ENCODE data around the gene PARD3B. TPM values are rescaled to one million over a fixed set of nuclear protein-coding genes. Genes with fewer than 3 reads are reported as not detected.

The PARD3B gene
- total RNA-seq, 1 donor from 2014 or later: 23.8 TPM

- H3K36me3 ChIP-seq: peaks cover 6% of the 10 kb centered on the region
- intact Hi-C loops (cut with DNase I): no loop called here
- no peaks in the 10 kb centered on the region for H3K4me1 ChIP-seq
- H3K27ac ChIP-seq: no peak overlapping the region
- DNase-seq (no peak), ATAC-seq (no peak)
- no peak overlapping the region for H3K4me3 ChIP-seq
- no peaks in the 10 kb centered on the region for H3K9me3 ChIP-seq
- TF ChIP-seq, protein P1, sequence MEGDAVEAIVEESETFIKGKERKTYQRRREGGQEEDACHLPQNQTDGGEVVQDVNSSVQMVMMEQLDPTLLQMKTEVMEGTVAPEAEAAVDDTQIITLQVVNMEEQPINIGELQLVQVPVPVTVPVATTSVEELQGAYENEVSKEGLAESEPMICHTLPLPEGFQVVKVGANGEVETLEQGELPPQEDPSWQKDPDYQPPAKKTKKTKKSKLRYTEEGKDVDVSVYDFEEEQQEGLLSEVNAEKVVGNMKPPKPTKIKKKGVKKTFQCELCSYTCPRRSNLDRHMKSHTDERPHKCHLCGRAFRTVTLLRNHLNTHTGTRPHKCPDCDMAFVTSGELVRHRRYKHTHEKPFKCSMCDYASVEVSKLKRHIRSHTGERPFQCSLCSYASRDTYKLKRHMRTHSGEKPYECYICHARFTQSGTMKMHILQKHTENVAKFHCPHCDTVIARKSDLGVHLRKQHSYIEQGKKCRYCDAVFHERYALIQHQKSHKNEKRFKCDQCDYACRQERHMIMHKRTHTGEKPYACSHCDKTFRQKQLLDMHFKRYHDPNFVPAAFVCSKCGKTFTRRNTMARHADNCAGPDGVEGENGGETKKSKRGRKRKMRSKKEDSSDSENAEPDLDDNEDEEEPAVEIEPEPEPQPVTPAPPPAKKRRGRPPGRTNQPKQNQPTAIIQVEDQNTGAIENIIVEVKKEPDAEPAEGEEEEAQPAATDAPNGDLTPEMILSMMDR (IDR thresholded peaks at IDR 0.05): no peak
- no peaks in the 10 kb centered on the region for H3K27me3 ChIP-seq (ENCODE audit: low read depth)
Measured at GRCh38 chr2:205500065-205500464, 954.8 kb downstream of the PARD3B start.

DNA sequence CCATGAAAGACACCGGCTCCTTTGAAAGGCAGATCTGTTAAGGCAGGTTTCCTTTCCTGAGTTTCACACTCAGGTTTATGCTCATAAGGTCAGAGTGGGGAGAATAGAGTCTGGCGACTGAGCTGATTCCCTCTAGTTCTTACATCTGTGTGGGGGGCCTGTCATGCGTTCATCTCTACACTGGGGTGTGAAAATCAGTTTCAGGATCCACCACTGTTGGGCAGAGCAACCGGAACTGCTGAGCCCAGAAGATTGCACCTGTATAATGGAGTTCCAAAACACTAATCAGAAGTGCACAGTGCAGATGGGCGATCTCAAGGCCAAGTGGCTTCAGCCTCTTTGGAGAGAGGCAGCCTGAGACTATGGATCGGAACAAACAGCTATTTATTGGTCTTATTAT lies 955.7 kb downstream of the PARD3B start:
- Histone ChIP-seq H3K36me3 (peaks cover 6% of the 10 kb centered on the region), H3K4me3 (no peak overlapping the region), H3K9me3 (no peaks in the 10 kb centered on the region), H3K4me1 (no peaks in the 10 kb centered on the region), H3K27ac (no peak overlapping the region), H3K27me3 (ENCODE audit: low read depth) (no peaks in the 10 kb centered on the region)
- TF ChIP-seq, protein P1 (IDR thresholded peaks at IDR 0.05): no peak
- ATAC-seq (no peak), DNase-seq (no peak)
- intact Hi-C loops (cut with DNase I): no loop called here

- DNase-seq: no peak
- H3K27ac ChIP-seq: no peak overlapping the region
- intact Hi-C loops (cut with DNase I): no loop called here
Measured at GRCh38 chr2:205501826-205502225, 956.6 kb downstream of the PARD3B start.

GRCh38 chr2:205505371-205505770 lies 960.1 kb downstream of the PARD3B start:
- intact Hi-C loops (cut with DNase I): no loop called here
- no peak for DNase-seq
- Histone ChIP-seq H3K4me1 (no peaks in the 10 kb centered on the region), H3K4me3 (no peak overlapping the region), H3K27me3 (ENCODE audit: low read depth) (no peaks in the 10 kb centered on the region), H3K9me3 (no peaks in the 10 kb centered on the region), H3K36me3 (peaks cover 3% of the 10 kb centered on the region), H3K27ac (no peak overlapping the region)
- TF ChIP-seq, protein P1 (IDR thresholded peaks at IDR 0.05): no peak
- no peak for ATAC-seq

More at GRCh38 chr2:205501826-205502225, 956.6 kb downstream of the PARD3B start:
- Histone ChIP-seq H3K9me3 (no peaks in the 10 kb centered on the region), H3K4me3 (no peak overlapping the region), H3K27me3 (ENCODE audit: low read depth) (no peaks in the 10 kb centered on the region), H3K36me3 (peaks cover 6% of the 10 kb centered on the region), H3K4me1 (no peaks in the 10 kb centered on the region)
- TF ChIP-seq, protein P1 (IDR thresholded peaks at IDR 0.05): no peak
- no peak for ATAC-seq

GRCh38 chr2:205509655-205510054 lies 964.4 kb downstream of the PARD3B start:
- DNase-seq (no peak), ATAC-seq (no peak)
- TF ChIP-seq, protein P1 (IDR thresholded peaks at IDR 0.05): no peak
- no peak overlapping the region for H3K4me3 ChIP-seq
- no peaks in the 10 kb centered on the region for H3K4me1 ChIP-seq
- H3K36me3 ChIP-seq: no peaks in the 10 kb centered on the region
- intact Hi-C loops (cut with DNase I): no loop called here
- H3K27me3 ChIP-seq (ENCODE audit: low read depth): no peaks in the 10 kb centered on the region
- no peaks in the 10 kb centered on the region for H3K9me3 ChIP-seq
- H3K27ac ChIP-seq: no peak overlapping the region

DNA sequence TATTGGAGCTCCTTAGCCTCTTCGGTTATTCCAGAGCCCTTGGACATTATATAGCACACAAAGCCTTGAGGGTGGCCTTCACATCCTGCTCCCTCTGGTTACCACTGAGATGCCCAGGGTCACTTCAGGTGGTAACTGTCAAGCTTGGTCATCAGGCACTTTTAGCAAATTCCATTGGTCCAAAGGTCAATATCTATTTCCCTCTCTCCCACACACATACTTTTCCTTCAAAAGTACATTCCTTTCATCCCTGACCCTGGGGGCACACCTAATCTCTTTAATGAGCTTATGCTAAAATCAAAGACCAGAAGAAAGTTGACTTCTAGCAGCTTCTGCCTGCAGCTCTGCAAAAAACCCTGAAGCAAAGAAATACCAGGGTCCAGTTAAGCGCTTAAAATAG lies 965.1 kb downstream of the PARD3B start:
- H3K27me3 ChIP-seq (ENCODE audit: low read depth): no peaks in the 10 kb centered on the region
- TF ChIP-seq, protein P1 (IDR thresholded peaks at IDR 0.05): no peak
- DNase-seq (no peak), ATAC-seq (no peak)
- intact Hi-C loops (cut with DNase I): no loop called here
- H3K4me1 ChIP-seq: no peaks in the 10 kb centered on the region
- no peaks in the 10 kb centered on the region for H3K9me3 ChIP-seq
- no peak overlapping the region for H3K4me3 ChIP-seq
- H3K27ac ChIP-seq: no peak overlapping the region
- no peaks in the 10 kb centered on the region for H3K36me3 ChIP-seq

Data from lower lobe of right lung (tissue), 2 donors.